ENCODE measurements around the gene TYK2.

- no peak for TF ChIP-seq CTCF (IDR thresholded peaks at IDR 0.05)
- TF ChIP-seq POLR2A (IDR thresholded peaks at IDR 0.05): no peak
Observed at GRCh38 chr19:10412257-10412977, 32.0 kb upstream of the TYK2 start.
